ENCODE data around the gene CCDC150.

DNA sequence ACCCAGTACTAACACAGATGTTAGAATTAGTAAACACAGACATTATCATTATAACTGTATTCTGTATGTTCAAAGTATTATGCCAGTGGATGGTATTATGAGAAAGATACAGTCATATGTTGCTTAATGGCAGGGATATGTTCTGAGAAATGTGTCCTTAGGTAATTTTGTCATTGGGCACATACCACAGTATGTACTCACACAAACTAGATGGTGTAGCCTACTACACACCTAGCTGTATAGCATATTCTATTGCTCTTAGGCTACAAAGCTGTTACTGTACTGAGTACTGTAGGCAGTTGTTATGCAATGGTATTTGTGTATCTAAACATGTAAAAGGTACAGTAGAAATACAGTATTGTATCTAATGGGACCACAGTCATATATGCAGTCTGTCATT is 106.2 kb downstream of the CCDC150 start:
- TF ChIP-seq, protein P1, sequence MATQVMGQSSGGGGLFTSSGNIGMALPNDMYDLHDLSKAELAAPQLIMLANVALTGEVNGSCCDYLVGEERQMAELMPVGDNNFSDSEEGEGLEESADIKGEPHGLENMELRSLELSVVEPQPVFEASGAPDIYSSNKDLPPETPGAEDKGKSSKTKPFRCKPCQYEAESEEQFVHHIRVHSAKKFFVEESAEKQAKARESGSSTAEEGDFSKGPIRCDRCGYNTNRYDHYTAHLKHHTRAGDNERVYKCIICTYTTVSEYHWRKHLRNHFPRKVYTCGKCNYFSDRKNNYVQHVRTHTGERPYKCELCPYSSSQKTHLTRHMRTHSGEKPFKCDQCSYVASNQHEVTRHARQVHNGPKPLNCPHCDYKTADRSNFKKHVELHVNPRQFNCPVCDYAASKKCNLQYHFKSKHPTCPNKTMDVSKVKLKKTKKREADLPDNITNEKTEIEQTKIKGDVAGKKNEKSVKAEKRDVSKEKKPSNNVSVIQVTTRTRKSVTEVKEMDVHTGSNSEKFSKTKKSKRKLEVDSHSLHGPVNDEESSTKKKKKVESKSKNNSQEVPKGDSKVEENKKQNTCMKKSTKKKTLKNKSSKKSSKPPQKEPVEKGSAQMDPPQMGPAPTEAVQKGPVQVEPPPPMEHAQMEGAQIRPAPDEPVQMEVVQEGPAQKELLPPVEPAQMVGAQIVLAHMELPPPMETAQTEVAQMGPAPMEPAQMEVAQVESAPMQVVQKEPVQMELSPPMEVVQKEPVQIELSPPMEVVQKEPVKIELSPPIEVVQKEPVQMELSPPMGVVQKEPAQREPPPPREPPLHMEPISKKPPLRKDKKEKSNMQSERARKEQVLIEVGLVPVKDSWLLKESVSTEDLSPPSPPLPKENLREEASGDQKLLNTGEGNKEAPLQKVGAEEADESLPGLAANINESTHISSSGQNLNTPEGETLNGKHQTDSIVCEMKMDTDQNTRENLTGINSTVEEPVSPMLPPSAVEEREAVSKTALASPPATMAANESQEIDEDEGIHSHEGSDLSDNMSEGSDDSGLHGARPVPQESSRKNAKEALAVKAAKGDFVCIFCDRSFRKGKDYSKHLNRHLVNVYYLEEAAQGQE (IDR thresholded peaks at IDR 0.05; ENCODE audit: insufficient read depth in 1 of 2, low read depth in 2 of 2, low read length in 2 of 2), result no peak
- no peak for TF ChIP-seq POLR2AphosphoS5 (IDR thresholded peaks at IDR 0.05; ENCODE audit: low read depth, low read length)
- TF ChIP-seq FOXP2 (optimal IDR thresholded peaks at IDR 0.05; ENCODE audit: borderline replicate concordance, extremely low read depth, extremely low read length, insufficient read depth), result no peak

All from PFSK-1 (cell line).